Osteocyte (in vitro differentiated cells): ENCODE measurements around the gene IGBP1. TPM values are rescaled to one million over a fixed set of nuclear protein-coding genes. Genes with fewer than 3 reads are reported as not detected.
A peak's percentile ranks its signal among the peaks of the same experiment; 100 is the strongest.
"Not testable (repeated sequence)": the region's sequence is repeated elsewhere in the genome, so short reads cannot be mapped to it uniquely, and the experiment has no call there.

ENCODE experiments used
- DNase-seq: peaks from one replicate; pipeline ENCODE4 v3.0.0; 2021; ENCODE audit warnings: mixed read lengths; ENCODE audit not compliant: unreplicated experiment; ENCODE audit errors: extremely low spot score
- H3K27ac Mint-ChIP-seq: one replicate; pipeline ENCODE4 v1.8.0; 2021; ENCODE audit warnings: mild to moderate bottlenecking, mixed read lengths; ENCODE audit not compliant: unreplicated experiment
- H3K27me3 Mint-ChIP-seq: one replicate; pipeline ENCODE4 v1.8.0; 2021; ENCODE audit warnings: mixed read lengths; ENCODE audit not compliant: unreplicated experiment
- H3K36me3 Mint-ChIP-seq: one replicate; pipeline ENCODE4 v1.8.0; 2021; ENCODE audit warnings: mixed read lengths; ENCODE audit not compliant: unreplicated experiment
- H3K4me1 Mint-ChIP-seq: one replicate; pipeline ENCODE4 v1.8.0; 2021; ENCODE audit warnings: mixed read lengths; ENCODE audit not compliant: unreplicated experiment
- H3K4me3 Mint-ChIP-seq: one replicate; pipeline ENCODE4 v1.8.0; 2021; ENCODE audit warnings: mild to moderate bottlenecking, moderate library complexity, mixed read lengths; ENCODE audit not compliant: unreplicated experiment
- H3K9me3 Mint-ChIP-seq: one replicate; pipeline ENCODE4 v1.8.0; 2021; ENCODE audit warnings: mixed read lengths; ENCODE audit not compliant: unreplicated experiment
- CTCF ChIP-seq: fragments of 200-600 bp; sonication (generic); IDR thresholded peaks from 2 replicates; pipeline ENCODE4 v1.5.0; 2021; ENCODE audit warnings: antibody characterized with exemption, mild to moderate bottlenecking, moderate library complexity
- total RNA-seq: library from RNA; stranded (reverse); gene quantifications from 2 replicates; pipeline ENCODE4 v1.2.1, GENCODE V29; 2021

The IGBP1 gene
- total RNA-seq, 1 donor from 2014 or later: 49.4 TPM

- Mint-ChIP-seq H3K4me1 (peaks cover 2% of the 10 kb centered on the region), H3K4me3 (no peak overlapping the region), H3K9me3 (no peaks in the 10 kb centered on the region), H3K27ac (no peak overlapping the region), H3K27me3 (no peaks in the 10 kb centered on the region), H3K36me3 (no peaks in the 10 kb centered on the region)
- no peak for DNase-seq
- TF ChIP-seq CTCF: no peak
These were observed 43.5 kb upstream of the IGBP1 start for GRCh38 chrX:70089604-70090297.

DNA sequence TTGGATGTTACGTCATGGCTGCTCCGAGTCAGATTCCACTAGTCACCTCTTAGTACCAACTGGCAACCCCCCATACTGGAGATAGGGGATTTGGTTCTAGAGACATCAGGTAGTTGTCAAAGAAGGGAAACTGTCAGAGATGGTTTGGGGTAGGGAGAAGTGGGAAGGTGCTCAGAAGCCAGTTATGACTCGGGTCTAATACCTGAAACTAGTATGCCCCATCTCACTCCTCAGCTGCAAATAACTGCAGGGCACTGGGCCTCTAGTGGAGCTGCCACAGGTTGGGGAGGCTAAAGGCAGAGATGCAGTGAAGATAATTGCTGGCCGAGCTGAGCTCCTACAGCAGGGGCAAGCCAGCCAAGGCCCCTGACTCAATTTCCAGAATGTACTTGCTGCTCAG is 41.0 kb upstream of the IGBP1 start:
- Mint-ChIP-seq H3K27ac (no peak overlapping the region), H3K9me3 (no peaks in the 10 kb centered on the region), H3K27me3 (no peaks in the 10 kb centered on the region), H3K4me3 (no peak overlapping the region), H3K36me3 (no peaks in the 10 kb centered on the region), H3K4me1 (peaks cover 2% of the 10 kb centered on the region)
- DNase-seq: no peak
- TF ChIP-seq CTCF: no peak

DNA sequence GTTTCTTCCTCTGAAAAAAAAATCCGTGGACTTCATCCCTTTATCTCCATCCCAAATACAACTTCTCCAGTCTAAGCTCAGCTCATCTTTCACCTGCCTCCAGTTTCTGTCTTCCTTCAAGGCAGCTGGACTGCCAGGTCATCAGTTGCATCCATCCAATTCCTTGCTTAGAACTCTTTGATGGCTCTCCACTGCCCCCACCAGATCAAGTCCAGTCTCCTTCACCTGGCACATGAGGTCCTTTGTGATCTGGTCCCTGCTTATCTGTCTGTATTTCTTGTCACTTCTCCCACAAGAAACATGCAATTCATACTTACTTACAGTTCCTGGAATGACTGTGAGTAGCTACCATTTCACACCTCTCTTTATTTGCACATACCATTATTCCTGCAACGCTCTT is 37.2 kb upstream of the IGBP1 start:
- Mint-ChIP-seq H3K4me1 (no peaks in the 10 kb centered on the region), H3K27me3 (peaks cover 2% of the 10 kb centered on the region), H3K9me3 (no peaks in the 10 kb centered on the region), H3K27ac (no peak overlapping the region), H3K4me3 (no peak overlapping the region), H3K36me3 (no peaks in the 10 kb centered on the region)
- TF ChIP-seq CTCF: no peak
- DNase-seq: no peak

DNA sequence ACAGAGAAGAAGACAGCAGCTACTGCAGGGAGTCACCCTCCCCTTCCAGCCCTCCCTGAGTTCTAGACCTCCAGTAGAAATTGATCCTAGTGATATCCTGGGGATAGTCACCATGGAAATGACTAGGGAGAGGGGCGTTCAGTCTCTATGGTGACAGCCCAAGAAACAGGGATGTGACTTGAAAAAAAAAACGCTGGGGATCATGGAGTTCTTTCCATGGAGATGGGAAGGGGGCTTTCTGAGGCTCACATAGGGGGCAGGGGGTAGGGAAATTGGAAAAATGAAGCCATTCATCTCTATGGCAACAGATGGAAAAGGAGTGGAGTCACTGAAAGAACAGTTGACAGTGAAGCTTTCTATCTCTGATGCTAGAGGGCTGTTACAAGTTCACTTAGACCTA is 28.0 kb upstream of the IGBP1 start:
- Mint-ChIP-seq H3K27me3 (peaks cover 5% of the 10 kb centered on the region), H3K36me3 (no peaks in the 10 kb centered on the region), H3K27ac (no peak overlapping the region), H3K9me3 (no peaks in the 10 kb centered on the region), H3K4me3 (no peak overlapping the region), H3K4me1 (no peaks in the 10 kb centered on the region)
- peak; percentile 6 for DNase-seq
- no peak for TF ChIP-seq CTCF

DNA sequence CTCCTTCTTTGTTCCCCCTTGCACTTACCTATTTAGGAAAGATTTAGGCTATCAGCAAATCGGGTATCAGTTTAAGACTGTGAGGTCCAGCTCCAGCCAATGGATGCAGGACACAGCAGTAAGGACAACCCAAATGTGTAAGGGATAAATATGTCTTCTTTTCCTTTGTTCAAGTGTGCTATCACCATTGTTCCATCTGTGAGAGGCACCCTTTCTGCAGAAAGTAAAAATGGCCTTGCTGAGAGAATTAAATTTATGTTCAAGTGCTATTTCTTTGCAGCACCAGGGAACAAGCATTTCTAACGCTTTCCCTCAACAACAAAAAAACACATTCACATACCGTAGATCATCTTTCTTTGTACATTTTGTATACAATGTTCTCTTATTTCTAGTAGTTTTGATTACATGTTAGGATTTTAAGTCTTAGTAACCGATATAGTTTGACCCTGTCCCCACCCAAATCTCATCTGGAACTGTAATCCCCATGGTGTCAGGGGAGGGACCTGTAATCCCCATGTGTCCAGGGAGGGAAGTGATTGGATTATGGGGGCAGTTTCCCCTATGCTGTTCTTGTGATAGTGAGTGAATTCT is 21.7 kb upstream of the IGBP1 start:
- not testable (repeated sequence) for H3K27ac Mint-ChIP-seq, H3K36me3 Mint-ChIP-seq, H3K4me1 Mint-ChIP-seq, DNase-seq, H3K27me3 Mint-ChIP-seq, H3K4me3 Mint-ChIP-seq
- H3K9me3 Mint-ChIP-seq: peaks cover 18% of the 10 kb centered on the region
